GM12872 (cell line): Measurements from ENCODE around the gene ACOX1.
A peak's percentile ranks its signal among the peaks of the same experiment; 100 is the strongest.

ENCODE experiments used
- CTCF ChIP-seq: IDR thresholded peaks from 3 replicates; pipeline ENCODE4 v1.5.1; 2011; ENCODE audit warnings: low read depth, mild to moderate bottlenecking, low read length, moderate library complexity; ENCODE audit not compliant: insufficient read depth

ACOX1 gene

GRCh38 chr17:76007850-76008165 lies 28.8 kb upstream of the ACOX1 start:
- TF ChIP-seq CTCF, result no peak

GRCh38 chr17:76007131-76007849 lies 28.3 kb upstream of the ACOX1 start:
- TF ChIP-seq CTCF, result no peak

- TF ChIP-seq CTCF, result peak; percentile 69
These were observed 26.5 kb upstream of the ACOX1 start for GRCh38 chr17:76005263-76006149.

GRCh38 chr17:76004750-76005262 lies 25.8 kb upstream of the ACOX1 start:
- TF ChIP-seq CTCF, result no peak

- no peak for TF ChIP-seq CTCF
These were observed 24.9 kb upstream of the ACOX1 start for GRCh38 chr17:76003915-76004314.

- no peak for TF ChIP-seq CTCF
These were observed 23.1 kb upstream of the ACOX1 start for GRCh38 chr17:76002100-76002499.

GRCh38 chr17:76000755-76001521 lies 22.0 kb upstream of the ACOX1 start, which contains the start of gene CDK3:
TSS of gene CDK3 (plus strand) at chr17:76000855. CDS start at chr17:76001426, 571 bp downstream.
- no peak for TF ChIP-seq CTCF
